ENCODE results near the gene CCDC69.

DNA sequence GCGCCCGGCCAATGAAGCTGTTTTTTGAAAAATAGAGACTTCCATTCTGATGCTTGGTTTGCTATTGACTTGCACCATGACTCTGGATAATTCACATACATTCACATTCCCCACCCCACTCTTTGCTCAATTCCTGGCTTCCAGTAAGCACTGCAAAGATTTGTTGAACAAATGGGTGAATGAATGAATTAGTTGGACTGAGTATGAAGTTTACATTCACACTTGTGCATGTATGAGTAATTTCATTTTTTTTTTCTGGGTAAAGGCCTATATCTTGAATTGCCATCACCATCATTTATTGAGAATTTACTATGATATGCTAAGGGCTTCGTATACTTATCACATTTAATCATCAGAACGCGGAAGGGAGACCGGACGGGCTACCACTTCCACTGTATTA, 13.8 kb upstream of the CCDC69 start:
- TF ChIP-seq RAD21 (IDR thresholded peaks at IDR 0.05; ENCODE audit: insufficient read depth, low read depth, low read length) (no peak), E2F4 (IDR thresholded peaks at IDR 0.05; ENCODE audit: low read depth, low read length) (no peak), CTCF (IDR thresholded peaks at IDR 0.05 in 2 of 3, conservative IDR thresholded peaks at IDR 0.05 in 1 of 3; ENCODE audit: control insufficient read depth in 2 of 3, extremely low read depth in 1 of 3, insufficient read depth in 1 of 3, low read depth in 3 of 3, low read length in 3 of 3) (no peak), RB1 (IDR thresholded peaks at IDR 0.05; ENCODE audit: borderline replicate concordance) (no peak), POLR2A (IDR thresholded peaks at IDR 0.05; ENCODE audit: low read depth, low read length) (no peak), STAT3 (IDR thresholded peaks at IDR 0.05; ENCODE audit: low read depth, low read length) (no peak)
- TF ChIP-seq, protein P1, sequence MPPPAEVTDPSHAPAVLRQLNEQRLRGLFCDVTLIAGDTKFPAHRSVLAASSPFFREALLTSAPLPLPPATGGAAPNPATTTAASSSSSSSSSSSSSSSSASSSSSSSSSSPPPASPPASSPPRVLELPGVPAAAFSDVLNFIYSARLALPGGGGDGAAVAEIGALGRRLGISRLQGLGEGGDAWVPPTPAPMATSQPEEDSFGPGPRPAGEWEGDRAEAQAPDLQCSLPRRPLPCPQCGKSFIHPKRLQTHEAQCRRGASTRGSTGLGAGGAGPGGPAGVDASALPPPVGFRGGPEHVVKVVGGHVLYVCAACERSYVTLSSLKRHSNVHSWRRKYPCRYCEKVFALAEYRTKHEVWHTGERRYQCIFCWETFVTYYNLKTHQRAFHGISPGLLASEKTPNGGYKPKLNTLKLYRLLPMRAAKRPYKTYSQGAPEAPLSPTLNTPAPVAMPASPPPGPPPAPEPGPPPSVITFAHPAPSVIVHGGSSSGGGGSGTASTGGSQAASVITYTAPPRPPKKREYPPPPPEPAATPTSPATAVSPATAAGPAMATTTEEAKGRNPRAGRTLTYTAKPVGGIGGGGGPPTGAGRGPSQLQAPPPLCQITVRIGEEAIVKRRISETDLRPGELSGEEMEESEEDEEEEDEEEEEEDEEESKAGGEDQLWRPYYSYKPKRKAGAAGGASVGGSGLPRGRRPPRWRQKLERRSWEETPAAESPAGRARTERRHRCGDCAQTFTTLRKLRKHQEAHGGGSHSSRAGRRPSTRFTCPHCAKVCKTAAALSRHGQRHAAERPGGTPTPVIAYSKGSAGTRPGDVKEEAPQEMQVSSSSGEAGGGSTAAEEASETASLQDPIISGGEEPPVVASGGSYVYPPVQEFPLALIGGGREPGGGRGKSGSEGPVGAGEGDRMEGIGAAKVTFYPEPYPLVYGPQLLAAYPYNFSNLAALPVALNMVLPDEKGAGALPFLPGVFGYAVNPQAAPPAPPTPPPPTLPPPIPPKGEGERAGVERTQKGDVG (CRISPR knock-in tag; IDR thresholded peaks at IDR 0.05) = no peak
- TF ChIP-seq, protein P2, sequence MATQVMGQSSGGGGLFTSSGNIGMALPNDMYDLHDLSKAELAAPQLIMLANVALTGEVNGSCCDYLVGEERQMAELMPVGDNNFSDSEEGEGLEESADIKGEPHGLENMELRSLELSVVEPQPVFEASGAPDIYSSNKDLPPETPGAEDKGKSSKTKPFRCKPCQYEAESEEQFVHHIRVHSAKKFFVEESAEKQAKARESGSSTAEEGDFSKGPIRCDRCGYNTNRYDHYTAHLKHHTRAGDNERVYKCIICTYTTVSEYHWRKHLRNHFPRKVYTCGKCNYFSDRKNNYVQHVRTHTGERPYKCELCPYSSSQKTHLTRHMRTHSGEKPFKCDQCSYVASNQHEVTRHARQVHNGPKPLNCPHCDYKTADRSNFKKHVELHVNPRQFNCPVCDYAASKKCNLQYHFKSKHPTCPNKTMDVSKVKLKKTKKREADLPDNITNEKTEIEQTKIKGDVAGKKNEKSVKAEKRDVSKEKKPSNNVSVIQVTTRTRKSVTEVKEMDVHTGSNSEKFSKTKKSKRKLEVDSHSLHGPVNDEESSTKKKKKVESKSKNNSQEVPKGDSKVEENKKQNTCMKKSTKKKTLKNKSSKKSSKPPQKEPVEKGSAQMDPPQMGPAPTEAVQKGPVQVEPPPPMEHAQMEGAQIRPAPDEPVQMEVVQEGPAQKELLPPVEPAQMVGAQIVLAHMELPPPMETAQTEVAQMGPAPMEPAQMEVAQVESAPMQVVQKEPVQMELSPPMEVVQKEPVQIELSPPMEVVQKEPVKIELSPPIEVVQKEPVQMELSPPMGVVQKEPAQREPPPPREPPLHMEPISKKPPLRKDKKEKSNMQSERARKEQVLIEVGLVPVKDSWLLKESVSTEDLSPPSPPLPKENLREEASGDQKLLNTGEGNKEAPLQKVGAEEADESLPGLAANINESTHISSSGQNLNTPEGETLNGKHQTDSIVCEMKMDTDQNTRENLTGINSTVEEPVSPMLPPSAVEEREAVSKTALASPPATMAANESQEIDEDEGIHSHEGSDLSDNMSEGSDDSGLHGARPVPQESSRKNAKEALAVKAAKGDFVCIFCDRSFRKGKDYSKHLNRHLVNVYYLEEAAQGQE (IDR thresholded peaks at IDR 0.05; ENCODE audit: low read depth, low read length) = no peak

Data from GM12878 (cell line).